Measurements from ENCODE around the gene SPEM3.

The SPEM3 gene

GRCh38 chr17:7403977-7404736 is 24.5 kb upstream of the SPEM3 start, which contains the start of gene TMEM256:
TSS of gene TMEM256 (minus strand) at chr17:7404097. CDS start at chr17:7404084, 13 bp downstream.
- DNase-seq = peak; percentile 97

- peak; percentile 51 for DNase-seq
Measured at GRCh38 chr17:7404737-7405349, 23.8 kb upstream of the SPEM3 start.

- DNase-seq = no peak
Measured at GRCh38 chr17:7405350-7406234, 23.1 kb upstream of the SPEM3 start.

GRCh38 chr17:7406235-7406825 is 22.3 kb upstream of the SPEM3 start:
- DNase-seq = no peak

GRCh38 chr17:7407082-7407481 is 21.6 kb upstream of the SPEM3 start:
- DNase-seq = no peak

- DNase-seq = no peak
Measured at GRCh38 chr17:7407485-7408251, 21.0 kb upstream of the SPEM3 start, which contains the start of gene NLGN2. TSS of gene NLGN2 (plus strand) at chr17:7407845. CDS start at chr17:7408256, 411 bp downstream.

GRCh38 chr17:7408252-7408727 is 20.4 kb upstream of the SPEM3 start:
- DNase-seq = no peak

GRCh38 chr17:7408863-7409262 is 19.8 kb upstream of the SPEM3 start:
- DNase-seq = no peak

GRCh38 chr17:7409716-7410115 is 18.9 kb upstream of the SPEM3 start:
- no peak for DNase-seq

GRCh38 chr17:7410634-7411426 is 17.8 kb upstream of the SPEM3 start:
- no peak for DNase-seq

GRCh38 chr17:7411427-7411750 is 17.3 kb upstream of the SPEM3 start:
- no peak for DNase-seq

- DNase-seq = no peak
Measured at GRCh38 chr17:7413346-7413985, 15.2 kb upstream of the SPEM3 start.

- DNase-seq = no peak
Measured at GRCh38 chr17:7414837-7415236, 13.8 kb upstream of the SPEM3 start.

- no peak for DNase-seq
Measured at GRCh38 chr17:7415784-7416183, 12.9 kb upstream of the SPEM3 start.

GRCh38 chr17:7416323-7416722 is 12.3 kb upstream of the SPEM3 start:
- DNase-seq = no peak

GRCh38 chr17:7417056-7417655 is 11.5 kb upstream of the SPEM3 start:
- DNase-seq = no peak

GRCh38 chr17:7418472-7419152 is 10.0 kb upstream of the SPEM3 start:
- DNase-seq = no peak

- no peak for DNase-seq
Measured at GRCh38 chr17:7419819-7420610, 8.6 kb upstream of the SPEM3 start, which contains the start of gene SPEM1. TSS of gene SPEM1 (plus strand) at chr17:7420324. CDS start at chr17:7420385, 61 bp downstream.

GRCh38 chr17:7421186-7421585 is 7.5 kb upstream of the SPEM3 start:
- DNase-seq = no peak
